Measurements from ENCODE around the gene DOCK11. TPM values are rescaled to one million over a fixed set of nuclear protein-coding genes. Genes with fewer than 3 reads are reported as not detected.

The DOCK11 gene
- total and polyA plus RNA-seq, 11 donors = 1.8 to 26.3 (median 2.9) TPM

- WGBS, 4 donors = 53 to 79% (median 64%) methylated on average over 3 of the region's 3 CpGs
- intact Hi-C loops (cut with DNase I) = no loop called here
- peaks cover 0 to 8% (median 0%) of the 10 kb centered on the region in 9 donors for H3K36me3 ChIP-seq
Observed at GRCh38 chrX:118566359-118566758, 70.7 kb downstream of the DOCK11 start.

GRCh38 chrX:118569676-118570075 lies 74.1 kb downstream of the DOCK11 start:
- ATAC-seq = no peak
- 59 to 91% (median 75%) methylated on average over 3 of the region's 3 CpGs for WGBS, 4 donors
- H3K4me1 ChIP-seq = no peaks in the 10 kb centered on the region
- peaks cover 0 to 6% (median 0%) of the 10 kb centered on the region in 9 donors for H3K27me3 ChIP-seq
- no peak overlapping the region for H3K4me3 ChIP-seq
- H3K36me3 ChIP-seq = peaks cover 0 to 17% (median 0%) of the 10 kb centered on the region in 9 donors
- no peak for DNase-seq
- TF ChIP-seq CTCF (IDR thresholded peaks at IDR 0.05) (no peak), POLR2A (IDR thresholded peaks at IDR 0.05) (no peak)
- intact Hi-C loops (cut with DNase I) = no loop called here
- H3K9me3 ChIP-seq = no peaks in the 10 kb centered on the region
- H3K27ac ChIP-seq = no peak overlapping the region

More at GRCh38 chrX:118566359-118566758, 70.7 kb downstream of the DOCK11 start:
- Histone ChIP-seq H3K4me3 (no peak overlapping the region), H3K4me1 (no peaks in the 10 kb centered on the region), H3K27ac (no peak overlapping the region), H3K9me3 (no peaks in the 10 kb centered on the region), H3K27me3 (peaks cover 0 to 8% (median 0%) of the 10 kb centered on the region in 9 donors)
- ATAC-seq = no peak
- DNase-seq = no peak
- TF ChIP-seq POLR2A (IDR thresholded peaks at IDR 0.05) = no peak
- TF ChIP-seq CTCF (IDR thresholded peaks at IDR 0.05) = no peak

- intact Hi-C loops (cut with DNase I) = no loop called here
- no peaks in the 10 kb centered on the region for H3K4me1 ChIP-seq
- peaks cover 0 to 18% (median 0%) of the 10 kb centered on the region in 9 donors for H3K36me3 ChIP-seq
- H3K27me3 ChIP-seq = peaks cover 0 to 3% (median 0%) of the 10 kb centered on the region in 9 donors
- H3K27ac ChIP-seq = no peak overlapping the region
- DNase-seq (no peak), ATAC-seq (no peak)
- H3K9me3 ChIP-seq = no peaks in the 10 kb centered on the region
- 61 to 86% (median 82%) methylated on average over 2 of the region's 2 CpGs for WGBS, 4 donors
- no peak overlapping the region for H3K4me3 ChIP-seq
- TF ChIP-seq CTCF (IDR thresholded peaks at IDR 0.05) (no peak), POLR2A (IDR thresholded peaks at IDR 0.05) (no peak)
Observed at GRCh38 chrX:118570209-118570608, 74.6 kb downstream of the DOCK11 start.

GRCh38 chrX:118571836-118572235 lies 76.2 kb downstream of the DOCK11 start:
- Histone ChIP-seq H3K4me3 (no peak overlapping the region), H3K27ac (no peak overlapping the region), H3K9me3 (no peaks in the 10 kb centered on the region), H3K4me1 (no peaks in the 10 kb centered on the region), H3K36me3 (peaks cover 0 to 18% (median 0%) of the 10 kb centered on the region in 9 donors), H3K27me3 (no peaks in the 10 kb centered on the region)
- WGBS, 4 donors = 66 to 91% (median 81%) methylated on average over 3 of the region's 3 CpGs
- ATAC-seq (no peak), DNase-seq (no peak)
- TF ChIP-seq POLR2A (IDR thresholded peaks at IDR 0.05) = no peak
- no peak for TF ChIP-seq CTCF (IDR thresholded peaks at IDR 0.05)
- intact Hi-C loops (cut with DNase I) = no loop called here
